ENCODE measurements around the gene PPP1R15B.

- TF ChIP-seq POLR2A (IDR thresholded peaks at IDR 0.05) (no peak), CTCF (IDR thresholded peaks at IDR 0.05) (no peak)
These were observed 46.0 kb upstream of the PPP1R15B start for GRCh38 chr1:204457666-204458065.
